Neuron (in vitro differentiated cells): ENCODE results near the gene KDM6A.
"Not testable (repeated sequence)": the region's sequence is repeated elsewhere in the genome, so short reads cannot be mapped to it uniquely, and the experiment has no call there.

ENCODE experiments used
- H2AFZ ChIP-seq: one replicate; pipeline ENCODE4 v1.6.1; 2013; ENCODE audit warnings: low read depth, mild to moderate bottlenecking, inconsistent platforms, low read length, moderate library complexity
- H3K27me3 ChIP-seq: one replicate; pipeline ENCODE4 v1.6.1; 2013; ENCODE audit warnings: low read length; ENCODE audit not compliant: insufficient read depth
- H3K36me3 ChIP-seq: one replicate; pipeline ENCODE4 v1.6.1; 2013; ENCODE audit warnings: low read length; ENCODE audit not compliant: insufficient read depth
- H3K4me1 ChIP-seq: one replicate; pipeline ENCODE4 v1.6.1; 2013; ENCODE audit warnings: low read length; ENCODE audit not compliant: insufficient read depth
- H3K4me3 ChIP-seq: 2 replicates; pipeline ENCODE4 v1.5.1; 2013; ENCODE audit warnings: mild to moderate bottlenecking, low read length, moderate library complexity
- H3K9me3 ChIP-seq: one replicate; pipeline ENCODE4 v1.6.1; 2013; ENCODE audit warnings: low read length

The KDM6A gene

DNA sequence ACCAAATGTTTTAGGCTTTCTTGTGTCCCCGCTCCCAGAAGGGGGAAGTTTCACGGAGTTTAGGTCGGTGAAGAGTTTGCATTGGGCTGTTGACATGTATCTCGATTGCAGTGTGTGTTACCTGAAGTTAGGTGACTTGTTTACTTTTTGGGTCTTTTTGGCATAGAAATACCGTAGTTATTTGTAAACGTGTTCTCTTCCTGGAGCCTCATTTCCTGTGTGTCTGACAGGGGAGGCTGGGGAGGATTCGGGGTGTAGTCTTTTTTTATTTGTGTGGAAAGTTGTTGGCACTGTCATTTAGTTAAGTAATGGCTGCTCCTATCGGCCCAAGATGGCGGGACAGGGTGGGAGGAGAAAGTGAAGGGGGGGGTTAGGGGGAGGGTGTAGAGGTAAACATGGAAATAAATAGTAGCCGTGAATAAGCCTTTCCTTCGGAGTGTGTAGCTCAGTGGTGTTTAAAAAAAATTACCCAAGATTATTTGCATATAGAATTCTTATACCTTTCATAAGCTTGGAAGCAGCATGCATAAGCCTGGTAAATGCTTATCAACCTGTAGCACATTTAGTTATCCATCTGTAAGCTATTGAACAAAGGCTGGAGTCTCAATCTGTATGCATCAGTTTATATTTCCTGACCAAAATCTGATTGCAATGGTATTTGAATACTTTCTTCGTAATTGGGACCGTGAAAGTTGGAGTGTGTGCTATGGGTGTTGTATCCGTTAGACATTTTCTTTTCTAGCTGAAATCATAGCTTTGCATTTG is 1.6 kb downstream of the KDM6A start:
- Histone ChIP-seq H3K27me3 (no peaks in the 10 kb centered on the region), H3K4me1 (peaks cover 5% of the 10 kb centered on the region), H3K9me3 (peaks cover 3% of the 10 kb centered on the region), H2AFZ (no peak overlapping the region), H3K4me3 (peak overlapping the region; percentile 87), H3K36me3 (no peaks in the 10 kb centered on the region)

DNA sequence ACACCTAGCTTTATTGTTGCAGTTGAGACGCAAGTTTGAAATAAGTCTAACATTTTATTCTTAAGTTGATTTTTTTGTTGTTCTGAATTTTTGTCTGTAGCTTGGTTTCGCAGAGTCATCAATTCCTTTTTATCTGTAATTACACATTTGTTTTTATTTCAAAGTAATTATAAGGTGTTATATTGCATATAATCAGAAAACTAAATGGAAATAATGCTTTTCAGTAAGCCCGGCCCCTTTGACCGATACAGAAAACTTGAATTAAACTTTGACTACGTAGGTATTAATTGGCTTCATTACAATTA is 2.1 kb downstream of the KDM6A start:
- no peaks in the 10 kb centered on the region for H3K36me3 ChIP-seq
- H2AFZ ChIP-seq: no peak overlapping the region
- H3K9me3 ChIP-seq: peaks cover 3% of the 10 kb centered on the region
- peaks cover 5% of the 10 kb centered on the region for H3K4me1 ChIP-seq
- peak overlapping the region; percentile 87 for H3K4me3 ChIP-seq
- no peaks in the 10 kb centered on the region for H3K27me3 ChIP-seq

DNA sequence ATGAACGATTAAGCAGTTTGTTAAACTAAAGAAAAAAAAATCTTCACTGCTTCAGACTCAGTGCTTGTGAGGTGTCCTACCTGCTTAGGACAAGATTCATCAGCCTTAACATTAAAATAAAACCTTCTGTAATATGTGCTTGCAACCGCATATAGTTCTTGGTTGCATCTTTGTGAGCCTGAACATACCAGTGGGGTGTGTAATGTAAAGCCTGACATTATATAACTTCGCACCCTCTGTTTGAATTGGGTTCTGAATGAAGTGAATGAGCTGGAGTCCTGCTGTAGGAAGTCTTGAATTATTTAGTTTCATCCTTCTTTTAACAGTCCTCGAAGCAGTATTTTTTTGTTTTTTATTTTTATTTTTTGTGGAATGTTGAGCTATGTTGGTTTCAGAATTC is 3.1 kb downstream of the KDM6A start:
- Histone ChIP-seq H3K36me3 (no peaks in the 10 kb centered on the region), H3K9me3 (peaks cover 3% of the 10 kb centered on the region), H3K27me3 (no peaks in the 10 kb centered on the region), H2AFZ (no peak overlapping the region), H3K4me3 (peak overlapping the region; percentile 87), H3K4me1 (peaks cover 5% of the 10 kb centered on the region)

DNA sequence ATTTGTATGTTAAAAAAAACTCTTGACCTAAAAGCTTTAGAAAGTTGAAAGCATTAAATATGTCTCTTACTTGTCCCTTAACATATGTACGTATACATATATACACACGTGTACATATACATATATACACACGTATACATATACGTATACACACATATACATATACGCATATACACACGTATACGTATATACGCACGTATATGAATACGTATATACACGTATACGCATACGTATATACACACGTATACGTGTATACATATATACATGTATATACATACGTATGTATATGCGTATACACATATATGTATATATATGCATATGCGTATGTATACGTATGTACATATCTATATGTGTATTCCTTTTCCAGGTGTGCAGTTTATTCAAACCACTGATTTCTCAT is 3.8 kb downstream of the KDM6A start:
- Histone ChIP-seq H3K4me3 (no peak overlapping the region), H3K27me3 (no peaks in the 10 kb centered on the region), H3K4me1 (peaks cover 5% of the 10 kb centered on the region), H3K9me3 (peaks cover 3% of the 10 kb centered on the region), H3K36me3 (no peaks in the 10 kb centered on the region), H2AFZ (no peak overlapping the region)

DNA sequence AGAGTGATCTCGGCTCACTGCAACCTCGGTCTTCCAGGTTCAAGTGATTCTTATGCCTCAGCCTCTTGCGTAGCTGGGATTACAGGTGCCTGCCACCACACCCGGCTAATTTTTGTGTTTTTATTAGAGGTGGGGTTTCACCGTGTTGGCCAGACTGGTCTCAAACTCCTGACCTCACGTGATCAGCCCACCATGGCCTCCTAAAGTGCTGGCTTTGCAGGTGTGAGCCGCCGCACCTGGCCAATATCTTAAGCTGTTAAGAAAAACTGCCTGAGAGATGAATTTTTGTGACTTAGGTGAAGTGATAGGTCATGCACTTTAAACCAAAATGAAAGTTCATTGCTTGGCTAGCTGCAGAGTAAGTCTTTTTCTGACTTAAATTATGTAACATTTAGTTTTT is 5.8 kb downstream of the KDM6A start:
- Histone ChIP-seq H3K4me3 (no peak overlapping the region), H3K36me3 (no peaks in the 10 kb centered on the region), H3K27me3 (no peaks in the 10 kb centered on the region), H2AFZ (no peak overlapping the region), H3K9me3 (peaks cover 3% of the 10 kb centered on the region), H3K4me1 (peaks cover 5% of the 10 kb centered on the region)

DNA sequence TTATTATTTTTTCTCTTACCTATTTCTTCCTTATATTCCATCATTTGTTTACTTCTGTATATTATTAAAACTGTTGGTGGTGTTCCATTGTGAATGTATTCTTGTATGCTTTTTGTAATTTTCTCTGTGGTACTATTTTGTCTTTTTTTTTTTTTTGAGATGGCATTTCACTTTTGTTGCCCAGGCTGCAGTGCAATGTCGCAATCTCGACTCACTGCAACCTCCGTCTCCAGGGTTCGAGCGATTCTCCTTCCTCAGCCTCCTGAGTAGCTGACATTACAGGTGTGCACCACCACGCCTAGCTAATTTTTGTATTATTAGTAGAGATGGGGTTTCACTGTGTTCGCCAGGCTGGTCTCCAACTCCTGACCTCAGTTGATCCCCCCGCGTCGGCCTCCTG is 8.6 kb downstream of the KDM6A start:
- no peaks in the 10 kb centered on the region for H3K4me1 ChIP-seq
- peaks cover 3% of the 10 kb centered on the region for H3K9me3 ChIP-seq
- no peaks in the 10 kb centered on the region for H3K27me3 ChIP-seq
- no peaks in the 10 kb centered on the region for H3K36me3 ChIP-seq
- no peak overlapping the region for H2AFZ ChIP-seq
- no peak overlapping the region for H3K4me3 ChIP-seq

DNA sequence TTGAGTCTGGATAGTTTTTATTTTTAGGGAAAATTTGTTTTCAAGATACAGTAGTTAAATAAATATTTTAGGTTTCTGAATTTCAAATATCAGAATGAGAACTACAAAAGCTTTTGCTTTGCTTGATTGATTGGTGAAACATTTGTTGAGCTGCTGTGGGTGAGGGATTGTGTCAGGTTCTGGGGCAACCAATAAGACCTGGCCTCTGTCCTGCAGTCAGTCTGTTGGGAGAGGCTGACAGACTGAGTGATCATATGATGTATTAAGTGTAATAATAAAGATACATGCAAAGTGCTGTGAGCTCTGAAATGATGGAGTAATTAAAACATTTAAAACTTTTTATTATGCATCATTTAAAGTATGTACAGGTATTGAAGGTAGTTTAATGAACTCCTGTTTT is 9.6 kb downstream of the KDM6A start:
- H2AFZ ChIP-seq: no peak overlapping the region
- H3K27me3 ChIP-seq: no peaks in the 10 kb centered on the region
- no peak overlapping the region for H3K4me3 ChIP-seq
- H3K9me3 ChIP-seq: no peaks in the 10 kb centered on the region
- H3K36me3 ChIP-seq: no peaks in the 10 kb centered on the region
- H3K4me1 ChIP-seq: no peaks in the 10 kb centered on the region

DNA sequence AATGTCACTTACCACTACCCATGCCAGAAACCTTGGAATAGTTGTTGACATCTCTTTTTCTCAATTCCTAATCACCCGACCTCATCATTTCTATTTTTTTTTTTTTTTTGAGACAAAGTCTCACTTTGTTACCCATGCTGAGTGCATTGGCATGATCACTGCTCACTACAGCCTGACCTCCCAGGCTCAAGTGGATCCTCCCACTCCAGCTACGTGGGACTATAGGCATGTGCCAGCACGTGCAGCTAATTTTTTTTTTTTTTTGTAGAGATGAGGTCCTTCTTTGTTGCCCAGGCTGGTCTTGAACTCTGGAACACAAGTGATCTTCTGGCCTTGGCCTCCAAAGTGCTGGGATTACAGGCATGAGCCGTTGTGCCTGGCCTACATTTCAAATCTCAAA is 12.0 kb downstream of the KDM6A start:
- Histone ChIP-seq H3K9me3 (no peaks in the 10 kb centered on the region), H2AFZ (no peak overlapping the region), H3K27me3 (no peaks in the 10 kb centered on the region), H3K4me3 (no peak overlapping the region), H3K4me1 (no peaks in the 10 kb centered on the region), H3K36me3 (no peaks in the 10 kb centered on the region)

DNA sequence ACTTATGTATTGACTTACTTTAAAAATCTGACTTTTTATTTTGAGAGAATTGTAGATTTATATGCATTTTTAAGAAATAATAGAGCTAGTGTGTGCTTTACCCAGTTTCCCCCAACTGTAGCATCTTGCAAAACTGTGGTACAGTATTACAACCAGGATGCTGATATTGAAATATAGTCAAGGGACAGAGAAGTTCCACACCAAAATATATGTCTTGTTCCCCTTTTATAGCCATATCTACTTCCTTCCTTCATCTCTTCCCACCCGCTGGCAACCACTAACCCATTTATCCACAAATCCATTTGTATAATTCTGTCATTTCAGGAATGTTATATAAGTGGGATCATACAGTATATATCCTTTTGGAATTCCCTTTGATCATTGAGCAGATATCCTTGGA is 16.8 kb downstream of the KDM6A start:
- no peaks in the 10 kb centered on the region for H3K4me1 ChIP-seq
- H3K9me3 ChIP-seq: no peaks in the 10 kb centered on the region
- no peaks in the 10 kb centered on the region for H3K36me3 ChIP-seq
- H2AFZ ChIP-seq: no peak overlapping the region
- H3K4me3 ChIP-seq: no peak overlapping the region
- H3K27me3 ChIP-seq: no peaks in the 10 kb centered on the region

DNA sequence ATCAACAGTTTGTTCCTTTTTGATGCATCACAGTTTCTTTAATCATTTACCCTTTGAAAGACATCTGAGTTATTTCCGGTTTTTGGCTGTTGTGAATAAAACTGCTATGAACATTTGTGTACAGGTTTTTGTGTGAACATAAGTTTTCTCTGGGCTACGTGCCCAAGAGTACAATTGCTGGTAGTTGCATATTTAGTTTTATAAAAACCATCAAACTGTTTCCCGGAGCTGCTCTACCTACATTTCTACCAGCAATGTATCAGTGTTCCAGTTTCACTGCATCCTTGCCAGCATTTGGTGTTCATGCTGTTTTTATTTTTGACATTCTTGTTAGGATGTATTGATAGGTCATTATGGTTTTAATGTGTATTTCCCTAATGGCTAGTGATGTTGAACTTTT is 17.3 kb downstream of the KDM6A start:
- Histone ChIP-seq H3K27me3 (no peaks in the 10 kb centered on the region), H3K4me3 (no peak overlapping the region), H2AFZ (no peak overlapping the region), H3K4me1 (no peaks in the 10 kb centered on the region), H3K36me3 (no peaks in the 10 kb centered on the region), H3K9me3 (no peaks in the 10 kb centered on the region)

DNA sequence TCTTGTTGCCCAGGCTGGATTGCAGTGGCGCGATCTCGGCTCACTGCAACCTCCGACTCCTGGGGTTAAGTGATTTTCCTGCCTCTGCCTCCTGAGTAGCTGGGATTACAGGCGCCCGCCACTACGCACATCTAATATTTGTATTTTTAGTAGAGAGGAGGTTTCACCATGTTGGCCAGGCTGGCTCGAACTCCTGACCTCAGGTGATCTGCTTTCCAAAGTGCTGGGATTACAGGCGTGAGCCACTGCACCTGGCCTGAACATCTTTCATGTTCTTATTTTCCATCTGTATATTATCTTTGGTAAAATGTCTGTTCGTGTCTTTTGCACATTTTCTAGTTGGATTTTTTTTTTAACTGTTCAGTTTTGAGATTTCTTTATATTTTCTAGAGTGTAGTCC is 17.7 kb downstream of the KDM6A start:
- not testable (repeated sequence) for H3K4me1 ChIP-seq, H3K9me3 ChIP-seq, H3K36me3 ChIP-seq, H3K4me3 ChIP-seq, H2AFZ ChIP-seq, H3K27me3 ChIP-seq

DNA sequence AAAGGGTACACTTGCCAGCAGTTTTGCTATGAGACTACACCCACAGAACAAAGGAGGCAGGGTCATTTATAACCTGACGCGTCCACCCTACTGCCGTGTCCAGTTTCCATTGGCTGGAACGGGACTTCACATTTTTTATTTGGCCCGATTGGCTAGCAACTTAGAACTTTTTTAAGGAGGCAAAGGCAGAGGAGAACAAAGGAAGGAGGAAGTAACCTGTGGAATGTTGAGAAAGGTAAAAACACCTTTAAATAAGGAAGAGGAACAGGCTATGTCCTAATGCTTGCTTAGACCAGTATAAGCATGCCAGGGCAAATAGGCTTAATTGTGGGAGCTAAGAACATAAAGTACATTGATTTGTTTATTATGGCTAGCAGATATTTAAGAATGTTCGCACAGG is 18.7 kb downstream of the KDM6A start:
- H3K9me3 ChIP-seq: no peaks in the 10 kb centered on the region
- H3K36me3 ChIP-seq: no peaks in the 10 kb centered on the region
- no peak overlapping the region for H2AFZ ChIP-seq
- no peaks in the 10 kb centered on the region for H3K4me1 ChIP-seq
- H3K27me3 ChIP-seq: no peaks in the 10 kb centered on the region
- H3K4me3 ChIP-seq: no peak overlapping the region

DNA sequence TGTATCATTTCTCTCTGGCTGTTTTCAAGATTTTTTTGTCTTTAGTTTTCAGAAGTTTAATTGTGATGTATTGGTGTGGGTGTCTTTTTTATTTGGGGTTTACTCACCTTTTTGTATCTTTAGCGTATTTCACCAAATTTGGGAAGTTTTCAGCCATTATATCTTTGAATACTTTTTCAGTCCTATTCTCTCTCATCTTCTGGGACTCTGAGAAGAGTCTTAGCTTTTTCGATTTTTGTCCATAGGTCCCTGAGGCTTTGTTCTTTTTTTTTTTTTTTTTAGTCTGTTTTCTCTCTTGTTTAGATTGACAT is 23.8 kb downstream of the KDM6A start:
- H3K27me3 ChIP-seq: no peaks in the 10 kb centered on the region

DNA sequence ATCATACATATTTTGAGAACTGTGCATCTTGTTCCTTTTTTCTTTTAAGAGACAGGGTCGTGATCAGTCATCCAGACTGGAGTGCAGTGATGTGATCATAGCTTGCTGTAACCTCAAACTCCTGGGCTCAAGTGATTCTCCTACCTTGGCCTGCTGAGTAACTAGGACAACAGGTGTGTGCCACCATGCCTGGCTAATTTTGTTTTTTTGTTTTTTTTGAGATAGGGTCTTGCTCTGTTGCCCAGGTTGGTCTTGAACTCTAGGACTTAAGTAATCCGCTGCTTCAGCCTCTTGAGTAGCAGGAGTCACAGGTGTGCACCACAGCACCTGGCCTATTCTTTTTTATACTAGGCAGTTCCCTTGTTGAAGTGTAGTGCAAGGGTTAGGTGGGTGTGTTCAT is 24.6 kb downstream of the KDM6A start:
- Histone ChIP-seq H3K4me3 (no peak overlapping the region), H2AFZ (no peak overlapping the region), H3K9me3 (no peaks in the 10 kb centered on the region), H3K36me3 (no peaks in the 10 kb centered on the region), H3K27me3 (no peaks in the 10 kb centered on the region), H3K4me1 (no peaks in the 10 kb centered on the region)

More for the DNA sequence above, 23.8 kb downstream of the KDM6A start:
- Histone ChIP-seq H3K9me3 (no peaks in the 10 kb centered on the region), H2AFZ (no peak overlapping the region), H3K36me3 (no peaks in the 10 kb centered on the region), H3K4me3 (no peak overlapping the region), H3K4me1 (no peaks in the 10 kb centered on the region)
